K562 treated with DMSO at 1 percent for 48 hours (cell line): ENCODE data around the gene ZMAT1. TPM values are rescaled to one million over a fixed set of nuclear protein-coding genes. Genes with fewer than 3 reads are reported as not detected.

ENCODE experiments used
- total RNA-seq: library from RNA; unstranded; fragments of 300-600 nt; gene quantifications from 2 replicates; pipeline ENCODE4 v1.2.3, GENCODE V29; 2022; ENCODE audit warnings: low replicate concordance; ENCODE audit errors: extremely low read depth

The ZMAT1 gene
- not detected in 2 replicates for total RNA-seq

GRCh38 chrX:101931488-101932248 is at the start of gene ZMAT1:
ZMAT1 (minus strand) TSS chrX:101932027; CDS start chrX:101932008, 19 bp downstream.

Other genes starting within 250 kb of the ZMAT1 start
- not detected in 2 replicates for gene TCEAL2, start 193.7 kb upstream of the ZMAT1 start, total RNA-seq
- gene TCEAL6, start 210.5 kb upstream of the ZMAT1 start, total RNA-seq, result not detected in 2 replicates
- gene BEX5, start 223.9 kb upstream of the ZMAT1 start, total RNA-seq, result not detected in 2 replicates